NCI-H1930 (cell line): ENCODE data around the gene MUSK.
"Not testable (repeated sequence)": the region's sequence is repeated elsewhere in the genome, so short reads cannot be mapped to it uniquely, and the experiment has no call there.

Experiments
- DNase-seq, 2 experiments: peaks; one replicate each; lab custom pipeline; 2025; lab: John Stamatoyannopoulos, UW

Gene MUSK

GRCh38 chr9:110695846-110696245 lies 27.3 kb downstream of the MUSK start:
- DNase-seq: not testable (repeated sequence)

- no peak for DNase-seq
These were observed 32.4 kb downstream of the MUSK start for GRCh38 chr9:110700953-110701352.

- no peak for DNase-seq
These were observed 35.1 kb downstream of the MUSK start for GRCh38 chr9:110703669-110704068.

GRCh38 chr9:110707419-110707818 lies 38.8 kb downstream of the MUSK start:
- DNase-seq: peak; percentile 42 to 47

- no peak for DNase-seq
These were observed 41.8 kb downstream of the MUSK start for GRCh38 chr9:110710420-110710819.

- DNase-seq: no peak
These were observed 44.4 kb downstream of the MUSK start for GRCh38 chr9:110712955-110713354.

- peak in 1 of 2 experiments; percentile 24 for DNase-seq
These were observed 45.7 kb downstream of the MUSK start for GRCh38 chr9:110714314-110714713.

- DNase-seq: no peak
These were observed 59.5 kb downstream of the MUSK start for GRCh38 chr9:110728058-110728457.

GRCh38 chr9:110729641-110730040 lies 61.0 kb downstream of the MUSK start:
- no peak for DNase-seq

GRCh38 chr9:110731437-110732028 lies 62.9 kb downstream of the MUSK start:
- DNase-seq: no peak

- DNase-seq: no peak
These were observed 70.4 kb downstream of the MUSK start for GRCh38 chr9:110738982-110739381.

GRCh38 chr9:110742741-110743371 lies 74.3 kb downstream of the MUSK start:
- no peak for DNase-seq

GRCh38 chr9:110744715-110745384 lies 76.3 kb downstream of the MUSK start:
- DNase-seq: no peak

- no peak for DNase-seq
These were observed 77.1 kb downstream of the MUSK start for GRCh38 chr9:110745676-110746075.

GRCh38 chr9:110746211-110746930 lies 77.8 kb downstream of the MUSK start:
- no peak for DNase-seq

GRCh38 chr9:110748251-110748893 lies 79.8 kb downstream of the MUSK start:
- no peak for DNase-seq

GRCh38 chr9:110750272-110750671 lies 81.7 kb downstream of the MUSK start:
- no peak for DNase-seq

GRCh38 chr9:110751971-110752370 lies 83.4 kb downstream of the MUSK start:
- no peak for DNase-seq

- DNase-seq: no peak
These were observed 84.2 kb downstream of the MUSK start for GRCh38 chr9:110752766-110753165.

GRCh38 chr9:110753731-110754231 lies 85.2 kb downstream of the MUSK start:
- DNase-seq: no peak

- DNase-seq: no peak
These were observed 86.6 kb downstream of the MUSK start for GRCh38 chr9:110755179-110755578.

GRCh38 chr9:110758201-110758600 lies 89.6 kb downstream of the MUSK start:
- DNase-seq: no peak
